K562 (cell line): ENCODE results near the gene ZNF385D.

Experiments used
- BHLHE40 ChIP-seq: IDR thresholded peaks from 2 replicates; pipeline ENCODE4 v1.6.1; 2011; ENCODE audit warnings: low read length, improper control_type of control experiment
- CTCF ChIP-seq, 3 experiments: IDR thresholded peaks in 2 of 3; conservative IDR thresholded peaks in 1 of 3; 2 replicates each; pipeline ENCODE4 v1.5.1; 2011 to 2012; ENCODE audit warnings: low read length in 3 of 3, mild to moderate bottlenecking in 3 of 3, control low read depth in 2 of 3, improper control_type of control experiment in 1 of 3, inconsistent platforms in 1 of 3, low read depth in 1 of 3, mixed read lengths in 1 of 3, moderate library complexity in 1 of 3; ENCODE audit not compliant: insufficient read depth in 2 of 3
- EP300 ChIP-seq: IDR thresholded peaks from 2 replicates; pipeline ENCODE4 v1.6.1; 2012; ENCODE audit warnings: low read length, improper control_type of control experiment
- JUNB ChIP-seq: fragments of 450-650 bp; formaldehyde crosslinking; conservative IDR thresholded peaks from 2 replicates; pipeline ENCODE4 v1.4.0; 2020; ENCODE audit warnings: mild to moderate bottlenecking
- JUND ChIP-seq, 2 experiments: IDR thresholded peaks; 2 replicates in 1 of 2; 3 replicates in 1 of 2; pipeline ENCODE4 v1.6.1; 2011; ENCODE audit warnings: borderline replicate concordance in 2 of 2, low read depth in 2 of 2, low read length in 2 of 2, improper control_type of control experiment in 1 of 2, missing biosample characterization in 1 of 2, missing genetic modification characterization in 1 of 2, missing genetic modification reagents in 1 of 2
- KLF10 ChIP-seq: fragments of 250-450 bp; sonication (Bioruptor Pico); IDR thresholded peaks from 2 replicates; pipeline ENCODE4 v1.6.1; 2021; ENCODE audit warnings: matching md5 sums
- NFE2L1 ChIP-seq: fragments of 450-650 bp; IDR thresholded peaks from 2 replicates; pipeline ENCODE4 v1.6.1; 2016; ENCODE audit warnings: missing genetic modification characterization, low read depth, mild to moderate bottlenecking, missing compliant biosample characterization, moderate library complexity, borderline replicate concordance
- NFYB ChIP-seq: IDR thresholded peaks from 2 replicates; pipeline ENCODE4 v1.6.1; 2011; ENCODE audit warnings: mild to moderate bottlenecking, moderate library complexity; ENCODE audit not compliant: insufficient read length; ENCODE audit errors: extremely low read depth
- SMARCA4 ChIP-seq: fragments of 450-650 bp; IDR thresholded peaks from 2 replicates; pipeline ENCODE4 v1.6.1; 2016
- TSHZ1 ChIP-seq: fragments of 250-450 bp; sonication (Bioruptor Pico); IDR thresholded peaks from 2 replicates; pipeline ENCODE4 v1.4.0; 2020; ENCODE audit warnings: mild to moderate bottlenecking, moderate library complexity
- YBX1 ChIP-seq: fragments of 450-650 bp; IDR thresholded peaks from 2 replicates; pipeline ENCODE4 v1.7.1; 2016; ENCODE audit warnings: mild to moderate bottlenecking
- ZNF384 ChIP-seq: IDR thresholded peaks from 2 replicates; pipeline ENCODE4 v1.6.1; 2012; ENCODE audit warnings: low read depth, low read length, improper control_type of control experiment

- TF ChIP-seq YBX1 (no peak), EP300 (no peak), NFYB (no peak), CTCF (IDR thresholded peaks at IDR 0.05 in 2 of 3, conservative IDR thresholded peaks at IDR 0.05 in 1 of 3; ENCODE audit: insufficient read depth in 2 of 3, low read depth in 1 of 3, low read length in 3 of 3) (no peak), BHLHE40 (no peak), SMARCA4 (no peak), JUNB (CRISPR knock-in tag) (no peak), ZNF384 (no peak), KLF10 (CRISPR knock-in tag) (no peak), JUND (IDR thresholded peaks at IDR 0.05; ENCODE audit: borderline replicate concordance, low read depth, low read length) (no peak), JUND (tag; IDR thresholded peaks at IDR 0.05; ENCODE audit: borderline replicate concordance, low read depth, low read length) (no peak), TSHZ1 (no peak), NFE2L1 (tag) (no peak)
Observed at GRCh38 chr3:21729888-21730459, 21.0 kb downstream of the ZNF385D start.
